HFFc6 (cell line): Measurements from ENCODE around the gene BHLHE40. TPM values are rescaled to one million over a fixed set of nuclear protein-coding genes. Genes with fewer than 3 reads are reported as not detected.

Experiments used
- DNase-seq: peaks from one replicate; pipeline ENCODE4 v3.0.0-alpha.2; 2018
- H3K27ac Mint-ChIP-seq: 2 replicates; pipeline ENCODE4 v1.8.0; 2020; ENCODE audit warnings: mild to moderate bottlenecking, mixed read lengths
- H3K27me3 Mint-ChIP-seq: 2 replicates; pipeline ENCODE4 v1.8.0; 2021; ENCODE audit warnings: mild to moderate bottlenecking, moderate library complexity, mixed read lengths; ENCODE audit not compliant: insufficient read depth
- H3K36me3 Mint-ChIP-seq: 2 replicates; pipeline ENCODE4 v1.8.0; 2021; ENCODE audit warnings: low read depth, mixed read lengths
- H3K4me1 Mint-ChIP-seq: 2 replicates; pipeline ENCODE4 v1.8.0; 2020; ENCODE audit warnings: low read depth, mixed read lengths
- H3K4me3 Mint-ChIP-seq: 2 replicates; pipeline ENCODE4 v1.8.0; 2020; ENCODE audit warnings: mild to moderate bottlenecking, moderate library complexity, mixed read lengths
- H3K9me3 Mint-ChIP-seq: 2 replicates; pipeline ENCODE4 v1.8.0; 2020; ENCODE audit warnings: mild to moderate bottlenecking, mixed read lengths
- total RNA-seq, 6 experiments: library from RNA; stranded (reverse); fragmentation: NEBNext Ultra II Directional; extraction: Animal tissue kit (Norgen Biotek cat#: 25700); gene quantifications; 2 replicates in 1 of 6; 3 replicates in 5 of 6; pipeline ENCODE4 v1.2.3, GENCODE V29; 2021
- TF ChIP-seq, protein P1 (sequence below): fragments of 200-600 bp; sonication (generic); IDR thresholded peaks from 2 replicates; pipeline ENCODE4 v1.5.0; 2021; ENCODE audit warnings: antibody characterized with exemption, mild to moderate bottlenecking

Gene BHLHE40
- total RNA-seq, 6 experiments from 2014 or later: 10.2 to 11.8 (median 10.7) TPM

DNA sequence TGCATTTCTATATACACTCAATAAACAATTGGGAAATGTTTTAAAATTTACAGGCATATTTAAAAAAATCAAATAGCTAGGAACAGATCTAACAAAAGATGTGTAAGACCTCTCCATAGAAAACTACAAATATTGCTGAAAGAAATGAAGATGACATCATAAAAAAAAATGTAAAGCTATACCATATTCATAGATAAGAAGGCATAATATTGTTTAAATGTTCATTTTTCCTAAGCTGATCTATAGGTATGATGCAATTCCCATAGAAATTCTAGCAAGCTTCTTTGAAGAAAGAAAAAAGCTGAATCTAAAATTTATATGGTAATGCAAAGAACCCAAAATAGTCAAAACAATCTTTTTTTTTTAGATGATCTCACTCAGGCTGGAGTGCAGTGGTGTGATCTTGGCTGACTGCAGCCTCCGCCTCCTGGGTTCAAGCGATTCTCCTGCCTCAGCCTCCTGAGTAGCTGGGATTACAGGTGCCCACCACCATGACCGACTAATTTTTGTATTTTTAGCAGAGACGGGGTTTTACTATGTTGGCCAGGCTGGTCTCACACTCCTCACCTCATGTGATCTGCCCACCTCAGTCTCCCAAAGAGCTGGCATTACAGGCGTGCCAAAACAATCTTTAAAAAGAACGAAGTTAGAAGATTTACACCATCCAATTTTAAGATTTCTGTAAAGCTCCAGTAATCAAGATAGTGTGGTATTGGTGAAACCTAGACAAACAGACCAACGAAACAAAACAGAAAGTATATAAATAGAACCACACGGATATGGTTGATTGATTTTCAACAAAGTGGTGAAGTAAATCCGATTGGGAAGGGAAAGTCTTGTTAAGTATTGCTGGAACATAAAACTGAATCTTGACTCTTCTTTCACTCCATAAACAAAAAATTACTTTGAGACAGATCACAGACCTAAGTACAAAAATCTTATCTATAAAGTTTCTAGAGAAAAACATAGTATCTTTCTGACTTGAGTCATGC is 6.3 kb upstream of the BHLHE40 start:
- no peak for DNase-seq
- no peak overlapping the region for H3K4me3 Mint-ChIP-seq

DNA sequence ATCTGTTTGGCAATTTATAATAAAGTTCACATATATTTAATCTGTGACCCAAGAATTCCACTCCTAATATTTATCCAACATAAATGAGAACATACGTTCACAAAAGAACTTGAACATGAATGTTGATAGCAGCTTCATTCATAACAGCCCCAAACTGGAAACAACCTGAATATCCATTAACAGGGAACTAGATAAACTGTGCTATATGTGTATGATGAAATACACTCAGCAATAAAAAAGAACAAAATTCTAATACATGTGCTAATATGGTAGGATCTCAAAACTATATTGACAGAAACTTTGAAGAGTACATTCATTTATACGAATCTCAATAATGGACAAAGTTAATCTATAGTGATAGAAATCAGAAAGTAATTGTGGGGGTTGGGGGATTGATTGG is 5.1 kb upstream of the BHLHE40 start:
- H3K4me1 Mint-ChIP-seq: peaks cover 17% of the 10 kb centered on the region
- H3K27me3 Mint-ChIP-seq: 0 out of 2 replicates have a peak, but pooled peaks cover 1% of the 10 kb centered on the region
- TF ChIP-seq, protein P1, sequence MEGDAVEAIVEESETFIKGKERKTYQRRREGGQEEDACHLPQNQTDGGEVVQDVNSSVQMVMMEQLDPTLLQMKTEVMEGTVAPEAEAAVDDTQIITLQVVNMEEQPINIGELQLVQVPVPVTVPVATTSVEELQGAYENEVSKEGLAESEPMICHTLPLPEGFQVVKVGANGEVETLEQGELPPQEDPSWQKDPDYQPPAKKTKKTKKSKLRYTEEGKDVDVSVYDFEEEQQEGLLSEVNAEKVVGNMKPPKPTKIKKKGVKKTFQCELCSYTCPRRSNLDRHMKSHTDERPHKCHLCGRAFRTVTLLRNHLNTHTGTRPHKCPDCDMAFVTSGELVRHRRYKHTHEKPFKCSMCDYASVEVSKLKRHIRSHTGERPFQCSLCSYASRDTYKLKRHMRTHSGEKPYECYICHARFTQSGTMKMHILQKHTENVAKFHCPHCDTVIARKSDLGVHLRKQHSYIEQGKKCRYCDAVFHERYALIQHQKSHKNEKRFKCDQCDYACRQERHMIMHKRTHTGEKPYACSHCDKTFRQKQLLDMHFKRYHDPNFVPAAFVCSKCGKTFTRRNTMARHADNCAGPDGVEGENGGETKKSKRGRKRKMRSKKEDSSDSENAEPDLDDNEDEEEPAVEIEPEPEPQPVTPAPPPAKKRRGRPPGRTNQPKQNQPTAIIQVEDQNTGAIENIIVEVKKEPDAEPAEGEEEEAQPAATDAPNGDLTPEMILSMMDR: no peak
- peaks cover 6% of the 10 kb centered on the region for H3K9me3 Mint-ChIP-seq
- no peaks in the 10 kb centered on the region for H3K36me3 Mint-ChIP-seq
- H3K4me3 Mint-ChIP-seq: no peak overlapping the region
- DNase-seq: no peak
- no peak overlapping the region for H3K27ac Mint-ChIP-seq

More for the DNA sequence above, 6.3 kb upstream of the BHLHE40 start:
- Mint-ChIP-seq H3K27ac (no peak overlapping the region), H3K9me3 (peaks cover 13% of the 10 kb centered on the region), H3K36me3 (no peaks in the 10 kb centered on the region), H3K27me3 (peaks cover 11% of the 10 kb centered on the region), H3K4me1 (peaks cover 16% of the 10 kb centered on the region)
- TF ChIP-seq, protein P1: no peak

DNA sequence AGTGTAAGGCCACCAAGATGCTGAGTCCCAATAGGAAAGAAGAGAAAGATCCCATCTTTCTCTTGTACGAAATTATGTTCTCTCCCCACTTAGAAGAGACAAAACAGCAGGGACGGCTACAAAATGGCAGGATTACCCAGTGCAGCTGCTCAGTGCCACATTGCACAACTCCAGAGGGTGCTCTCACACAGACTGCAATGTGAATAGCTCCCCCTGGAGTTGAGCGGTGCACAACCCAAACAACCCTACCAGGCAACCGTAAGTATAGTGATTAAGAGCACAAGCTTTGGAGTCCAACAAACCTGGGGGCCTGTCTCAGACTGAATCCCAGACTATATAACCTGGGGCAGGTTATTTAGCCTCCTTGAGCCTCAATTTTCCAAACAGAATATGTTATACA is 3.1 kb upstream of the BHLHE40 start:
- DNase-seq: peak; percentile 34
- H3K27me3 Mint-ChIP-seq: no peaks in the 10 kb centered on the region; the same call in 1 of the 2 replicates
- H3K4me1 Mint-ChIP-seq: peaks cover 29% of the 10 kb centered on the region
- no peaks in the 10 kb centered on the region for H3K9me3 Mint-ChIP-seq
- H3K27ac Mint-ChIP-seq: no peak overlapping the region
- no peaks in the 10 kb centered on the region for H3K36me3 Mint-ChIP-seq
- TF ChIP-seq, protein P1: peak; percentile 78
- H3K4me3 Mint-ChIP-seq: no peak overlapping the region

DNA sequence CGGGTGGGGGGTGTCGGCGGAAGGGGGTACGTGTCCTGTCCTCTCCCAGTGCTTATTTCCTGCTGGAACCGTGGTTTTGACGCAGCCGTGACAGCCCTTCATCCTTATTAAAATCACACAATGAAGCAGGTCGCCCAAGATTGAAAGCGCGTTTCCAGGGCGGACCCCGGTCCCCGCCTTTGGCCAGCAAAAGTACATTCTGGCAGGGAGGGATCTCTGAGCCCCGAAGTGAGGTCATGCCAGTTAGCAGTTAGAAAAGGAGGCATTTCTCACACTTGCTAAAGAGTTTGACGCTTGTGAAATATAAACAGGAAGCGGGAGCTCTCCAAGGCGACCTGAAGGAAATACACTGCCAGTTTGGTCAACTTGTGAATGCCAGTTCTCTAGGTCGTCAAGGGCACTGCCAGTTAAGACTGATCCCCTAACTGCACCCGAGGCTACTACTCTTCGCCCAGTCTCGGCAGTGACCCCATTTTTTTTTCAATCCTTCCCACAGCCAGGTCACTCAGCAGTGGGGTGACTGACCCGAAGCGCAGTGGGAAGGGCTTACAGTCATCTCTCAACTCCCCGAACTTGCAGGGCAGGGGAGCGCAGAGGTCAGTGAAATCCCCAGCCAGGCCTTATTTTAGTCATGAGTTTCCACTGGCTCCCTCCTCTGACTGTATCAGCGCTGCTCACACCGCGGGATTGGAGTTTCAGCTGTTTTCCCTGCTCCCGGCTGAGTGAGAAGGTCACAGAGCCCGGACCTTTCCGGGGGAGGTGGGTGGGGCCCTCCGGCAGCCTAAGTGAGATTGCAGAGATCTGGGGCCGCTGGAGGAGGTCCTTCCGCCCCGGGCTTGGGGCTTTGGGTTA is 2.0 kb upstream of the BHLHE40 start:
- H3K36me3 Mint-ChIP-seq: peaks cover 9% of the 10 kb centered on the region; the same call in 1 of the 2 replicates
- peak; percentile 58 for DNase-seq
- H3K27me3 Mint-ChIP-seq: no peaks in the 10 kb centered on the region; the same call in 1 of the 2 replicates
- H3K4me1 Mint-ChIP-seq: peaks cover 40% of the 10 kb centered on the region
- H3K4me3 Mint-ChIP-seq: peak overlapping the region; percentile 99
- TF ChIP-seq, protein P1: no peak
- no peaks in the 10 kb centered on the region for H3K9me3 Mint-ChIP-seq
- peak overlapping the region; percentile 97 for H3K27ac Mint-ChIP-seq

DNA sequence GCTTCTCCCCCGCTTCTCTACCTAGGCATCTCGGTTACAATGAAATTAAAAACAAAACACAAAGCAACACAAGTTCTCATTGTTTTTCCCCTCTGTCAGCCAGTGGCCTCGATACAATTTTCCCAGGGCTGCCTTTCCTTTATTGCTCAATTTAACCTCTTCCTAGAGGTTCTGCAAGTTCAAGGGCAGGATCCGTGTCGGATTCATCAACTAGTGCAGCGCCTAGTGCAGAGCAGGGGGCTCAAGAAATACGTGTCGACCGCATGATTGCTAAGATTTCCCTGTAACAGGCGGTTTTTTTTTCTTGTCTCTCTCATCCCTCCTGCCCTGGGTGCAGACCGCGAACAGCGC is 1.4 kb upstream of the BHLHE40 start:
- DNase-seq: no peak
- Mint-ChIP-seq H3K36me3 (peaks cover 9% of the 10 kb centered on the region; the same call in 1 of the 2 replicates), H3K4me1 (peaks cover 46% of the 10 kb centered on the region), H3K9me3 (no peaks in the 10 kb centered on the region), H3K27me3 (no peaks in the 10 kb centered on the region; the same call in 1 of the 2 replicates), H3K4me3 (peak overlapping the region; percentile 99), H3K27ac (peak overlapping the region; percentile 97)
- TF ChIP-seq, protein P1: no peak
